Stomach (tissue), 9 donors: ENCODE data around the gene FAM236A. TPM values are rescaled to one million over a fixed set of nuclear protein-coding genes. Genes with fewer than 3 reads are reported as not detected.
"Not testable (repeated sequence)": the region's sequence is repeated elsewhere in the genome, so short reads cannot be mapped to it uniquely, and the experiment has no call there.

Experiments used
- DNase-seq, 2 donors: peaks; one replicate each; pipeline versions ENCODE4 v3.0.0 to v3.0.0-alpha.2; 2013 to 2019
- H3K27ac ChIP-seq, 5 donors: fragments of 200-600 bp in 4 of 5; sonication (generic) in 4 of 5; one replicate each; pipeline ENCODE4 v1.5.1; 2013 to 2019; ENCODE audit warnings: mild to moderate bottlenecking in 1 of 5, moderate library complexity in 1 of 5
- H3K27me3 ChIP-seq, 3 donors: fragments of 200-600 bp; sonication (generic); one replicate each; pipeline ENCODE4 v1.5.1; 2017 to 2019; ENCODE audit warnings: mixed run types in 1 of 3
- H3K36me3 ChIP-seq, 4 donors: fragments of 200-600 bp; sonication (generic); 1 replicate in 3 of 4; 2 replicates in 1 of 4; pipeline ENCODE4 v1.5.1; 2016 to 2019
- H3K4me1 ChIP-seq, 4 donors: fragments of 200-600 bp; sonication (generic); one replicate each; pipeline ENCODE4 v1.5.1; 2016 to 2019
- H3K4me3 ChIP-seq, 4 donors: fragments of 200-600 bp; sonication (generic) in 3 of 4; one replicate each; pipeline ENCODE4 v1.5.1; 2016 to 2019; ENCODE audit warnings: mild to moderate bottlenecking in 1 of 4
- H3K9me3 ChIP-seq, 4 donors: fragments of 200-600 bp; sonication (generic); one replicate each; pipeline ENCODE4 v1.5.1; 2016 to 2019
- WGBS, 5 donors: extraction: QIAGEN DNeasy Blood & Tissue Kit in 3 of 5; methylation state at CpG; one replicate each; pipeline versions ENCODE4 v1.1.5 to v1.1.7; 2013 to 2018; 5-methylcytosine and 5-hydroxymethylcytosine counted together
- intact Hi-C: fragments of 100-400 bp; cut with DNase I; formaldehyde crosslinking; loops from one replicate; pipeline ENCODE4 v1.15.1; 2023; ENCODE audit warnings: low total_unique reads
- polyA plus RNA-seq, 3 donors: library from polyadenylated mRNA; stranded (reverse); fragments of 200-250 nt; gene quantifications; one replicate each; pipeline ENCODE4 v1.2.3, GENCODE V29; 2013
- total RNA-seq, 5 donors: library from RNA; depleted of rRNA; stranded (reverse); fragments of >200 nt; gene quantifications; one replicate each; pipeline versions ENCODE4 v1.1.0 to v1.2.3, GENCODE V29; 2014 to 2016
- donor health status: healthy with polysubstance abuse.
- donor health status: Bipolar disorder and iron deficiency.
- donor health status: healthy.

The FAM236A gene
- total and polyA plus RNA-seq, 8 donors: not detected

- H3K9me3 ChIP-seq, H3K36me3 ChIP-seq, intact Hi-C loops, H3K27me3 ChIP-seq, H3K27ac ChIP-seq, H3K4me3 ChIP-seq, H3K4me1 ChIP-seq, DNase-seq: not testable (repeated sequence)
- no CpG with 5 or more reads among the region's 7 CpGs for WGBS, 5 donors
Observed at GRCh38 chrX:72974885-72975284, 36.9 kb downstream of the FAM236A start.

GRCh38 chrX:72980894-72981469, 43.0 kb downstream of the FAM236A start:
- H3K27ac ChIP-seq, H3K4me1 ChIP-seq, intact Hi-C loops, H3K4me3 ChIP-seq, H3K36me3 ChIP-seq, DNase-seq, H3K27me3 ChIP-seq, H3K9me3 ChIP-seq: not testable (repeated sequence)
- 46 to 64% (median 49%) methylated on average over 3 to 5 of the region's 5 CpGs for WGBS, 5 donors

Other genes with a start within 250 kb of the FAM236A start
- 10 to 100 TPM in 2 of 5 donors, 1 to 10 TPM in 3; 2.0 to 13.4 (median 9.0) TPM for gene PHKA1, start 223.9 kb upstream of the FAM236A start, total RNA-seq
- 1 to 10 TPM; 3.1 to 4.9 (median 3.8) TPM for gene PHKA1, start 223.9 kb upstream of the FAM236A start, polyA plus RNA-seq
- not detected for gene DMRTC1B, start 161.3 kb upstream of the FAM236A start, total RNA-seq
- gene DMRTC1B, start 161.3 kb upstream of the FAM236A start, polyA plus RNA-seq: 1 to 10 TPM in 2 of 3 donors, under 1 TPM in 1; 0.93 to 2.9 (median 1.1) TPM
- not detected for gene FAM236B, start 155.5 kb upstream of the FAM236A start, total RNA-seq
- gene FAM236B, start 155.5 kb upstream of the FAM236A start, polyA plus RNA-seq: not detected
- not detected for gene FAM236D, start 130.0 kb upstream of the FAM236A start, total RNA-seq
- not detected for gene FAM236D, start 130.0 kb upstream of the FAM236A start, polyA plus RNA-seq
- gene FAM236C, start 25.6 kb upstream of the FAM236A start, total RNA-seq: not detected
- not detected for gene FAM236C, start 25.6 kb upstream of the FAM236A start, polyA plus RNA-seq
- 10 to 100 TPM in 1 of 5 donors, not detected in 4; 30.3 TPM for gene DMRTC1, start 5.6 kb downstream of the FAM236A start, total RNA-seq
- gene DMRTC1, start 5.6 kb downstream of the FAM236A start, polyA plus RNA-seq: not detected
- gene PABPC1L2B, start 64.7 kb downstream of the FAM236A start, total RNA-seq: not detected
- gene PABPC1L2B, start 64.7 kb downstream of the FAM236A start, polyA plus RNA-seq: not detected
- not detected for gene PABPC1L2A, start 141.3 kb downstream of the FAM236A start, total RNA-seq
- not detected for gene PABPC1L2A, start 141.3 kb downstream of the FAM236A start, polyA plus RNA-seq